CD14-positive monocyte (primary cell): Measurements from ENCODE around the gene RHOT1. TPM values are rescaled to one million over a fixed set of nuclear protein-coding genes. Genes with fewer than 3 reads are reported as not detected.

ENCODE experiments used
- DNase-seq, 3 donors: peaks; one replicate each; pipeline ENCODE4 v3.0.0-alpha.2; 2011 to 2022
- H2AFZ ChIP-seq: 2 replicates; pipeline ENCODE4 v1.6.0; 2012; ENCODE audit warnings: mild to moderate bottlenecking, low read depth, low read length, inconsistent platforms; ENCODE audit not compliant: insufficient read depth, poor library complexity, severe bottlenecking
- H3K27ac ChIP-seq, 2 donors: 1 replicate in 1 of 2; 2 replicates in 1 of 2; pipeline ENCODE4 v1.5.1; 2012 to 2013; ENCODE audit warnings: low read length in 2 of 2, control low read depth in 1 of 2, inconsistent platforms in 1 of 2, low read depth in 1 of 2, mild to moderate bottlenecking in 1 of 2
- H3K27me3 ChIP-seq, 2 donors: one replicate each; pipeline versions ENCODE4 v1.6.0 to v1.6.1; 2011 to 2013; ENCODE audit warnings: low read length in 2 of 2; ENCODE audit not compliant: control insufficient read depth in 2 of 2, insufficient read depth in 2 of 2
- H3K36me3 ChIP-seq, 2 donors: replicated peaks in 1 of 2; 1 replicate in 1 of 2; 2 replicates in 1 of 2; pipeline versions ENCODE4 v1.5.1 to v1.6.1; 2012 to 2013; ENCODE audit warnings: low read length in 2 of 2, control low read depth in 1 of 2, inconsistent platforms in 1 of 2, mild to moderate bottlenecking in 1 of 2; ENCODE audit not compliant: insufficient read depth in 2 of 2, control insufficient read depth in 1 of 2
- H3K4me1 ChIP-seq, 2 donors: 1 replicate in 1 of 2; 2 replicates in 1 of 2; pipeline versions ENCODE4 v1.5.1 to v1.6.1; 2012 to 2013; ENCODE audit warnings: low read length in 2 of 2, control low read depth in 1 of 2, inconsistent platforms in 1 of 2, mild to moderate bottlenecking in 1 of 2, moderate library complexity in 1 of 2; ENCODE audit not compliant: insufficient read depth in 2 of 2, control insufficient read depth in 1 of 2
- H3K4me2 ChIP-seq: replicated peaks from 2 replicates; pipeline ENCODE3; 2012; ENCODE audit warnings: low read length, moderate library complexity, mild to moderate bottlenecking; ENCODE audit not compliant: poor library complexity, severe bottlenecking; ENCODE audit errors: extremely low read depth
- H3K4me3 ChIP-seq, 3 experiments: fragments of 200-600 bp in 1 of 3; sonication (generic) in 1 of 3; replicated peaks in 1 of 3; 1 replicate in 2 of 3; 2 replicates in 1 of 3; pipeline ENCODE4 v1.5.1; 2011 to 2013; ENCODE audit warnings: low read length in 3 of 3, mild to moderate bottlenecking in 3 of 3, control low read depth in 2 of 3, low read depth in 2 of 3, inconsistent platforms in 1 of 3, moderate library complexity in 1 of 3
- H3K79me2 ChIP-seq: 2 replicates; pipeline ENCODE4 v1.6.0; 2012; ENCODE audit warnings: mild to moderate bottlenecking, control low read depth, inconsistent platforms, low read length, moderate library complexity; ENCODE audit not compliant: insufficient read depth
- H3K9ac ChIP-seq: 2 replicates; pipeline ENCODE4 v1.6.0; 2017; ENCODE audit warnings: low read length, mild to moderate bottlenecking; ENCODE audit not compliant: insufficient read depth, poor library complexity, severe bottlenecking
- H3K9me3 ChIP-seq, 2 donors: replicated peaks in 1 of 2; 1 replicate in 1 of 2; 2 replicates in 1 of 2; pipeline versions ENCODE4 v1.5.1 to v1.6.1; 2012 to 2013; ENCODE audit warnings: low read length in 2 of 2, control low read depth in 1 of 2; ENCODE audit not compliant: control insufficient read depth in 1 of 2, insufficient read depth in 1 of 2
- H4K20me1 ChIP-seq: 2 replicates; pipeline ENCODE4 v1.6.0; 2012; ENCODE audit warnings: mild to moderate bottlenecking, low read length, control low read depth, moderate library complexity; ENCODE audit not compliant: insufficient read depth
- H3K27ac Mint-ChIP-seq, 7 donors: one replicate each; pipeline ENCODE4 v1.8.0; 2020; ENCODE audit warnings: mild to moderate bottlenecking in 7 of 7, mixed read lengths in 7 of 7, moderate library complexity in 6 of 7, inconsistent platforms in 2 of 7
- H3K27me3 Mint-ChIP-seq, 3 donors: one replicate each; pipeline ENCODE4 v1.8.0; 2021 to 2022; ENCODE audit warnings: low read depth in 3 of 3, mild to moderate bottlenecking in 3 of 3, mixed read lengths in 3 of 3, moderate library complexity in 3 of 3, inconsistent platforms in 1 of 3
- H3K36me3 Mint-ChIP-seq, 2 donors: one replicate each; pipeline ENCODE4 v1.8.0; 2020; ENCODE audit warnings: mixed read lengths in 2 of 2, inconsistent platforms in 1 of 2, mild to moderate bottlenecking in 1 of 2
- H3K4me1 Mint-ChIP-seq: one replicate; pipeline ENCODE4 v1.8.0; 2020; ENCODE audit warnings: mild to moderate bottlenecking, mixed read lengths
- H3K4me3 Mint-ChIP-seq, 2 donors: one replicate each; pipeline ENCODE4 v1.8.0; 2020; ENCODE audit warnings: mild to moderate bottlenecking in 2 of 2, mixed read lengths in 2 of 2, moderate library complexity in 1 of 2
- H3K9me3 Mint-ChIP-seq, 7 donors: one replicate each; pipeline ENCODE4 v1.8.0; 2020 to 2022; ENCODE audit warnings: mixed read lengths in 7 of 7, mild to moderate bottlenecking in 6 of 7, moderate library complexity in 6 of 7, inconsistent platforms in 2 of 7
- WGBS: methylation state at CpG from one replicate; pipeline ENCODE4 v1.1.5; 2013; ENCODE audit warnings: missing lambda C conversion rate; ENCODE audit not compliant: insufficient coverage; 5-methylcytosine and 5-hydroxymethylcytosine counted together
- intact Hi-C, 2 donors: fragments of 100-400 bp; cut with micrococcal nuclease; formaldehyde crosslinking; loops; one replicate each; pipeline versions ENCODE4 v1.15.0 to v1.15.1; 2023
- polyA plus RNA-seq, 3 donors: library from polyadenylated mRNA; depleted of rRNA in 1 of 3; unstranded in 2 of 3; stranded (reverse) in 1 of 3; fragments of 300-500 nt in 2 of 3; fragments of >200 nt in 1 of 3; fragmentation: Illumina TruSeq in 2 of 3; gene quantifications; 1 replicate in 2 of 3; 2 replicates in 1 of 3; pipeline ENCODE4 v1.2.3, GENCODE V29; 2012 to 2021
- TF ChIP-seq, protein P1 (sequence below): fragments of 200-600 bp; IDR thresholded peaks from one replicate; pipeline ENCODE4 v1.8.0; 2022; ENCODE audit warnings: antibody characterized with exemption, mild to moderate bottlenecking

The RHOT1 gene
- polyA plus RNA-seq, 3 donors = 45.9 to 60.5 (median 51.9) TPM

DNA sequence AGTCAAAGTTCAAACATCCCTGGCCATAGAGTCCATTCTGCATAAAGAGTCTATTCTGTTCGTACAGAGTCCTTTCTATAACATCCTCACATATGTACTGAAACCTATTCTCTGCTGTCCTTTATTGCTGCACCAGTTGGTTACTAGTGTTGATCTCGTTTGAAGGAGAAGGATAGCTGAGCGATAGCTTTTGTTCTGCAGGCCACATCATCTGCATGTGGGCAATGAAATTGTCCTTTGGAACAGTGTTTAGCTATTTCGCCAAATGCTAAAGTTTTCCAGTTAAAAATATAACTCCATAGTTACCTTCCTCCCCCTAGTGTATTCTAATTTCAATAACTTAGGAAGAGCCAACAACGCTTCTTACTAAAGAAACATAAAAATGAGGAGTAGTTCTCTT, 6.0 kb downstream of the RHOT1 start:
- Histone ChIP-seq H2AFZ (no peak overlapping the region), H3K79me2 (peaks cover 90% of the 10 kb centered on the region), H3K9me3 (no peaks in the 10 kb centered on the region), H3K27ac (peak overlapping the region in 1 of 2 donors; percentile 38), H3K4me1 (peaks cover 45 to 51% of the 10 kb centered on the region in 2 donors), H3K9ac (no peak overlapping the region), H3K4me3 (no peak overlapping the region), H4K20me1 (peaks cover 92% of the 10 kb centered on the region), H3K4me2 (no peak overlapping the region), H3K27me3 (no peaks in the 10 kb centered on the region), H3K36me3 (peaks cover 5 to 26% of the 10 kb centered on the region in 2 donors)
- TF ChIP-seq, protein P1, sequence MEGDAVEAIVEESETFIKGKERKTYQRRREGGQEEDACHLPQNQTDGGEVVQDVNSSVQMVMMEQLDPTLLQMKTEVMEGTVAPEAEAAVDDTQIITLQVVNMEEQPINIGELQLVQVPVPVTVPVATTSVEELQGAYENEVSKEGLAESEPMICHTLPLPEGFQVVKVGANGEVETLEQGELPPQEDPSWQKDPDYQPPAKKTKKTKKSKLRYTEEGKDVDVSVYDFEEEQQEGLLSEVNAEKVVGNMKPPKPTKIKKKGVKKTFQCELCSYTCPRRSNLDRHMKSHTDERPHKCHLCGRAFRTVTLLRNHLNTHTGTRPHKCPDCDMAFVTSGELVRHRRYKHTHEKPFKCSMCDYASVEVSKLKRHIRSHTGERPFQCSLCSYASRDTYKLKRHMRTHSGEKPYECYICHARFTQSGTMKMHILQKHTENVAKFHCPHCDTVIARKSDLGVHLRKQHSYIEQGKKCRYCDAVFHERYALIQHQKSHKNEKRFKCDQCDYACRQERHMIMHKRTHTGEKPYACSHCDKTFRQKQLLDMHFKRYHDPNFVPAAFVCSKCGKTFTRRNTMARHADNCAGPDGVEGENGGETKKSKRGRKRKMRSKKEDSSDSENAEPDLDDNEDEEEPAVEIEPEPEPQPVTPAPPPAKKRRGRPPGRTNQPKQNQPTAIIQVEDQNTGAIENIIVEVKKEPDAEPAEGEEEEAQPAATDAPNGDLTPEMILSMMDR = no peak
- H3K9me3 Mint-ChIP-seq = no peaks in the 10 kb centered on the region
- peaks cover 68% of the 10 kb centered on the region for H3K4me1 Mint-ChIP-seq
- peaks cover 0 to 2% (median 0%) of the 10 kb centered on the region in 3 donors for H3K27me3 Mint-ChIP-seq
- 92% methylated on average over 2 of the region's 5 CpGs for WGBS
- intact Hi-C loops = loop anchor here in 1 of 2 donors (10.0 kb wide), 1 partner anchor 166 kb away; no protein-coding TSS in a partner anchor
- peaks cover 10 to 26% of the 10 kb centered on the region in 2 donors for H3K36me3 Mint-ChIP-seq
- DNase-seq = no peak
- no peak overlapping the region for H3K4me3 Mint-ChIP-seq
- H3K27ac Mint-ChIP-seq = peak overlapping the region in 2 of 7 donors; percentile 30 to 69

DNA sequence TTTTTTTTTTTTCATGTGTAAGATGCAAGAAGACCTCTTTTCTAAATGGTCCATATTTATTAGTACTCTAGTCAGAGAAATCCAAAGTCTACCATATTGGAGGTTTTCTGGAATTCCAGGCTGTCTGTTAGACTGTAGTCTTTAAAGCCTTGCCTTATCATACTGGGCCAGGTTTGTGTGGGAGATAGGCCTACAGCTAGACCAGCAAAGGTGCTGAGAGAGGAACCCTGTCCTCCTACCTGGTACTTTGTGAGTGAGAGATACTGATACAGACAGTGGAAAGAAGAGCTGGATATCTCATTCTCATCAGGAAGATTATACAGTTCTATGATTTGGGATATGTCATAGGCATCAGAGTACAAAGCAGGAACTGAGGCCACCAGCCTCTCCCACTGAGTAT, 8.1 kb downstream of the RHOT1 start:
- Histone ChIP-seq H3K27me3 (no peaks in the 10 kb centered on the region), H3K36me3 (peaks cover 15 to 44% of the 10 kb centered on the region in 2 donors), H3K9ac (no peak overlapping the region), H3K4me2 (no peak overlapping the region), H3K4me1 (peaks cover 33 to 34% of the 10 kb centered on the region in 2 donors), H3K9me3 (no peaks in the 10 kb centered on the region), H3K79me2 (peaks cover 90% of the 10 kb centered on the region), H4K20me1 (peaks cover 91% of the 10 kb centered on the region), H3K27ac (peak overlapping the region in 1 of 2 donors; percentile 67), H2AFZ (no peak overlapping the region), H3K4me3 (no peak overlapping the region)
- H3K4me3 Mint-ChIP-seq = no peak overlapping the region
- H3K27me3 Mint-ChIP-seq = peaks cover 0 to 2% (median 2%) of the 10 kb centered on the region in 3 donors
- intact Hi-C loops = no loop called here
- no peaks in the 10 kb centered on the region for H3K9me3 Mint-ChIP-seq
- peak overlapping the region in 5 of 7 donors; percentile 8 to 81 (median 63) for H3K27ac Mint-ChIP-seq
- peaks cover 51% of the 10 kb centered on the region for H3K4me1 Mint-ChIP-seq
- H3K36me3 Mint-ChIP-seq = peaks cover 21 to 46% of the 10 kb centered on the region in 2 donors
- TF ChIP-seq, protein P1 = no peak
- DNase-seq = no peak
